ENCODE results near the gene ETDB.

ETDB gene

GRCh38 chrX:135086197-135086854 is 34.0 kb downstream of the ETDB start:
- no peak overlapping the region for H3K4me3 Mint-ChIP-seq
- H3K27ac Mint-ChIP-seq: peak overlapping the region; percentile 26
- H3K4me1 Mint-ChIP-seq (ENCODE audit: low read depth): peaks cover 5% of the 10 kb centered on the region
- H3K9me3 Mint-ChIP-seq: no peaks in the 10 kb centered on the region
- peaks cover 5% of the 10 kb centered on the region for H3K27me3 Mint-ChIP-seq (ENCODE audit: low read depth)
- H3K36me3 Mint-ChIP-seq (ENCODE audit: low read depth): no peaks in the 10 kb centered on the region

- H3K9me3 Mint-ChIP-seq: no peaks in the 10 kb centered on the region
- H3K27ac Mint-ChIP-seq: no peak overlapping the region
- H3K4me1 Mint-ChIP-seq (ENCODE audit: low read depth): peaks cover 5% of the 10 kb centered on the region
- no peak overlapping the region for H3K4me3 Mint-ChIP-seq
- H3K36me3 Mint-ChIP-seq (ENCODE audit: low read depth): no peaks in the 10 kb centered on the region
- H3K27me3 Mint-ChIP-seq (ENCODE audit: low read depth): peaks cover 12% of the 10 kb centered on the region
Observed at GRCh38 chrX:135081693-135082404, 38.5 kb downstream of the ETDB start.

All from T-helper 1 cell treated with Interleukin-12 subunit alpha and Interleukin-12 subunit beta and Interleukin-4 antibody, amounts not matched to agents 30 μg/mL and 1 μg/mL, for 36 hours (primary cell).